NCI-H748 (cell line): ENCODE measurements around the gene POLR1B.
A peak's percentile ranks its signal among the peaks of the same experiment; 100 is the strongest.
"Not testable (repeated sequence)": the region's sequence is repeated elsewhere in the genome, so short reads cannot be mapped to it uniquely, and the experiment has no call there.

Experiments
- DNase-seq: peaks from one replicate; lab custom pipeline; 2025; ENCODE audit not compliant: unreplicated experiment; lab: John Stamatoyannopoulos, UW

POLR1B gene

GRCh38 chr2:112542123-112542983, at the start of gene POLR1B:
Gene POLR1B (plus strand): TSS chr2:112542465. CDS start chr2:112542495, 30 bp downstream.
- peak; percentile 85 for DNase-seq

GRCh38 chr2:112493048-112493447, 49.2 kb upstream of the POLR1B start:
- no peak for DNase-seq

DNA sequence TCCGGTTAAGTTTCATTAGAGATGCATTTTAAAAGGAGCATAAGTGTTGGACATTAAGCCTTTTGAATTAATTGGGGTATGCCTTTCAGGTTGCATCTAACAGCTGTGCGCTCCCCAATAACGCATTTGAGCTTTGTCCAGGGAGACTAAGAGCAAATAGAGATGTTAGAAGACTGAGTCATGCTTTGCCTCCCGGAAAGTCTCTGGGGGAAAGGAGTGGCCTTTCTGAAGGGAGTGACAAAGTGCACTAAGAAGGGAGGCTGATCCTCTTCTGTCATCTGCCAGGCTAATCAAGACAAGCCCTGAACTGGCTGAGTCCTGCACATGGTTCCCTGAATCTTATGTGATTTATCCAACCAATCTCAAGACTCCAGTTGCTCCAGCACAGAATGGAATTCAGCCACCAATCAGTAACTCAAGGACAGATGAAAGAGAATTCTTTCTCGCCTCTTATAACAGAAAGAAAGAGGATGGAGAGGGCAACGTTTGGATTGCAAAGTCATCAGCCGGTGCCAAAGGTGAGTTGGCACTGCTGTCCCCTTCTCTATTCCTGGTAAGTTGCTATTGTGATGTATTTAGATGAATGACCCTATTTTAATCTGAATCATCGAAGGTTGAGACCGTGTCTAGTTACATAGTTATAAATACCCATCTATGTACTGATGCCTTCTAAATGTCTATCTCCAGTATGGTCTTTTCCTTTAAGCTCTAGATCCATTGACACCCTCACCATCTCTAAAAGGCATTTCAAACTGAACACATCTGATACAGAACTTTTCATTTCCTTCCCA, 48.2 kb upstream of the POLR1B start:
- DNase-seq = no peak

DNA sequence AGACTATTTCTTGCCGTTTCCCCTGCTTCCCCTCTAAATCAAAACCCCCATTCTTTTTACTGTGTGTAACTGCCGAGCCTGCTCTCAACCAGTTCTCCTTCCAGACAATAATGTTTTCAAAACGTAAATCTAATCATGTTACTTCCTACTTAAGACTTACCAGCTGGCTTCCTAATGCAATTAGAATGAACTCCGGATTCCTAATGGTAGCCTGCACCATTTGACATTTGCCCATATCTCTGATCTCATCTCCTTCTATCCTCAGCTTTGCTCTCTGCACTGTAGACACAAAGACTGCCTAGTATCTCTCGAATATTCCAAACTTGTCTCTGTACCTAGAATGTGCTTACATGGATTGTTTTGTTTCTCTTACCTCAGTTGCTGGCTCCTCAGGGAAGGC, 47.4 kb upstream of the POLR1B start:
- DNase-seq = no peak

- DNase-seq = not testable (repeated sequence)
Measured at GRCh38 chr2:112495878-112496277, 46.4 kb upstream of the POLR1B start.

GRCh38 chr2:112500850-112501484, 41.3 kb upstream of the POLR1B start:
- DNase-seq = peak; percentile 43

- DNase-seq = not testable (repeated sequence)
Measured at GRCh38 chr2:112509239-112509998, 32.8 kb upstream of the POLR1B start.

DNA sequence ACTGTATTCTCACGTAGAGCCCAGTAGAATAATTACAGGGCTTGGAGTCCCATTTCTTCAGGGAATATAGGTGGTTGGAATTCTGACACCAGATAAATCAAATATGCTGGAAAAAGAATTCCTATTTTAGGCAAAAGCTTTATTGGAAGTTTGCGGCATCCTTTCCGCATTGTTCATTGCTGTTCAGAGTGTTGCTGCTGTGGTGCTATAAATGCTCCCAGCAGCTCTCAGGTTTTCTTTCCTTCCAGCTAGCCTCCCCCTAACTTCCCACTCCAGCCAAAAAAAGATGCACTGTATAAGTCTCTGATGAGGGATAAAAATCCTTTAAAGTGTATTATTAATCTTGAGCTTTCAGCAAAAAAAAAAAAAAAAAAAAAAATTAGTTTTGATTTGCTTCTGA, 25.5 kb upstream of the POLR1B start:
- DNase-seq = no peak

DNA sequence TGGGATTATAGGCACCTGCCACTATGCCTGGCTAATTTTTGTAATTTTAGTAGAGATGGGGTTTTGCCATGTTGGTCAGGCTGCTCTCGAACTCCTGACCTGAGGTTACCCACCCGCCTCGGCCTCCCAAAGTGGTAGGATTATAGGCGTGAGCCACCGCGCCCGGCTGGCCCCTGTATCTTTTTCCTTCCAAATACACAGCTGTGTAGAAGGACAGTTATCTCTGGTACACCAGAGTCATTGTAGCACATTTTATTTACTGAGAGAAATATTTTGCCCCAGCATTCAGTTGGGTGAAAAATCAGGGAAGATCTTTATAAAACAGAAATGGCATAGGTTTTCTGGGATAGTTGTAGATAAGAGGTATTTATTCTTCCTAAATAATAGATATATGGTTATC, 23.5 kb upstream of the POLR1B start:
- no peak for DNase-seq

DNA sequence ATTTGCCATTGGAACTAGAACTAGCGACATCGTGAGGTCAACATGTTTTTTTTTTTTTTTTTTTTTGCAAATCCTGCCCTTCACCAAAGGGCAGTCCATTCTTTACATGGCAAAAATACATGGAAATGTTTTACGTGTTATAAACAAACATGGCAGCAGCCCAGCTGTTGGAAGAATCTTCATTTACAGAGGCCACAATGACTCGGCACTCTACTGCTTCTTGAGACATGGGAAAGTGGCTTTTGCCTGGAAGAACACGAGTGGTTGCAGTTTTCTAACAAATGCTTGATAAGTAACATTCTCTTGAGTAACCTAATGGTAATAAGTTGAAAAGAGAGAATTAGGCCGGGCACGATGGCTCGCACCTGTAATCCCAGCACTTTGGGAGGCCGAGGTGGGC, 22.8 kb upstream of the POLR1B start:
- DNase-seq = no peak

GRCh38 chr2:112520234-112520783, 22.0 kb upstream of the POLR1B start:
- DNase-seq = no peak

- no peak for DNase-seq
Measured at GRCh38 chr2:112523291-112523777, 18.9 kb upstream of the POLR1B start.

DNA sequence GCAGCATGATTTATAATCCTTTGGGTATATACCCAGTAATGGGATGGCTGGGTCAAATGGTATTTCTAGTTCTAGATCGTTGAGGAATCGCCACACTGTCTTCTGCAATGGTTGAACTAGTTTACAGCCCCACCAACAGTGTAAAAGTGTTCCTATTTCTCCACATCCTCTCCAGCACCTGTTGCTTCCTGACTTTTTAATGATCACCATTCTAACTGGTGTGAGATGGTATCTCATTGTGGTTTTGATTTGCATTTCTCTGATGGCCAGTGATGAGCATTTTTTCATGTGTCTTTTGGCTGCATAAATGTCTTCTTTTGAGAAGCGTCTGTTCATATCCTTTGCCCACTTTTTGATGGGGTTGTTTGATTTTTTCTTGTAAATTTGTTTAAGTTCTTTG, 18.0 kb upstream of the POLR1B start:
- DNase-seq = not testable (repeated sequence)

DNA sequence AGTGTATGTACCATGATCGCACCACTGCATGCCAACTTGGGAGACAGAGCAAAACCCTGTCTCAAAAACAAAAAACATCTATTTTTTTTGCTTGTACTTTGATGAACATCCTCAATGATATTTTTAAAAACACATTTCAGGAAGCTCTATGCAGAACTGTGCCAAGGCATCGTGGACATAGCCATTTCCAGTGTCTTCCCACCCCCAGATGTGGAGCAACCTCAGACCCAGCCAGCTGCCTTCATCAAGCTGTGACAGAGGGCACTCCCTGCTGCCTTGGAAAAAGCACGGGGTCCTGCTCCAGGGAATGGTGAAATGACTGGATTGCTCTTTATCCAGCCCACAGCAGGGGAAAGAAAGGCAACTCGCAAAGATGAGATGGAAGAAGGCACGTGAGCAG, 13.7 kb upstream of the POLR1B start:
- no peak for DNase-seq

DNA sequence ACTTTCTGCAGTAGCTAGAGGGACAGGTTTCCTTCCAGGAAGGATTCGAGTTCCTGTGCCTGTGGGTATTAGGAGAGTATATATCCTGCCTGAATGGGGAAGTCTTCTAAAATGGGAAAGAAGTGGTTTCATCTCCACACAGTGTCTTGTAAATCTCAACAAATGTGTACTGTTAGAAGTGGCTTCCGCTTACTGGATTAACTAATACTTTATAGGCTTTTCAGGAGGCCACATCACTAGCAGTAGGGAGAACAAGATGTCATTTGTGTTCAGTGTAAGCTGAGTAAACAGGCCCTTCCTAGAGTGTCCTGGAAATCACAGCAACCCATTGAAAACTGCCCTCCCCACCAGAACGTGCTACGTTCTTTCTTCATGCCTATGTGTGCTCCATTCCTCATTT, 12.5 kb upstream of the POLR1B start:
- no peak for DNase-seq

DNA sequence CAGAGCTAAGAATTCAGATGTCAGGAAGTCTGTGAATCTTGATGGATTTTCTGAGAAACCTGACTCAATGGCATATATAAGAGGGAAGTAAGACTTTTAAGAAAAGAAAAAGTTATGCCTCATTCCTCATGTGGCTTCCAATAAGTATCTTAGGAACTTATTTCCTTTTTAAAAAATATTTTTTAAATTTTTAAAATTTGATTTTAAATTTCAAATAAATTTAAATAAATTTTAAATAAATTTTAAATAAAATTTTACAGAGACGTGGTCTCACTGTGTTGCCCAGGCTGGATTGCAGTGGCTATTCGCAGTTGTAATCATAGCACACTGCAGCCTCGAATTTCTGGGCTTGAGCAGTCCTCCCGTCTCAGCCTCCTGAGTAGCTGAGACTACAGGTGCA, 11.5 kb upstream of the POLR1B start:
- no peak for DNase-seq

DNA sequence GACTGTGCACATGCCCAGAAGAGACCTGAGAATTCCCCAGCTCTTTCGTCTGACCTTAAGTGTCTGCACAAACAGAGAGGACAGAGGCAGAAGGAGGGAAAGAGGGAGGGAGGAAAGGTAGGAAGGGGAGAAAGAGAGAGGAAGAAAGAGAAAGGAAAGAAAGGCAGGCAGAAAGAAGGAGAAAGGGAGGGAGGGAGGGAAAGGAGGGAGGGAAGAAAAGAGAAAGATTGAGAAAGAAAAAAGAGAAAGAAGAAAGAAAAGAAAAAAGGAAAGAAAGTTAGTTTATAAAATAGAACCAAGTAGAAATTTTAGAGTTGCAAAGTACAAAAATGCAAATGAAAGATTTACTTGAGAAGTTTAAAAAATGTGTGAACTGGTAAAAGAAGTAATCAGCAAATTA, 7.4 kb upstream of the POLR1B start:
- no peak for DNase-seq

DNA sequence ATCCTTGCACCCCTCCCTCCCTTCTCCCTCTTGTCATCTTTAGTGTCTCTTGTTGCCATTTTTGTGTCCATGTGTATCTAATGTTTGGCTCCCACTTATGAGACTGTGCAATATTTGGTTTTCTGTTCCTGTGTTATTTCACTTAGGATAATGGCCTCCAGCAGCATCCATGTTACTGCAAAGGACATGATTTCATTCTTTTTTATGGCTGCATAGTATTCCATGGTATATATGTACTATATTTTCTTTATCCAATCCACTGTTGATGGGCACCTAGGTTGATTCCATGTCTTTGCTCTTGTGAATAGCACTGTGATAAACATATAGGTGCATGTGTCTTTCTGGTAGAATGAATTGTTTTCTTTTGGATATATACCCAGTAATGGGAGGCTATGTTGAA, 5.6 kb upstream of the POLR1B start:
- not testable (repeated sequence) for DNase-seq

DNA sequence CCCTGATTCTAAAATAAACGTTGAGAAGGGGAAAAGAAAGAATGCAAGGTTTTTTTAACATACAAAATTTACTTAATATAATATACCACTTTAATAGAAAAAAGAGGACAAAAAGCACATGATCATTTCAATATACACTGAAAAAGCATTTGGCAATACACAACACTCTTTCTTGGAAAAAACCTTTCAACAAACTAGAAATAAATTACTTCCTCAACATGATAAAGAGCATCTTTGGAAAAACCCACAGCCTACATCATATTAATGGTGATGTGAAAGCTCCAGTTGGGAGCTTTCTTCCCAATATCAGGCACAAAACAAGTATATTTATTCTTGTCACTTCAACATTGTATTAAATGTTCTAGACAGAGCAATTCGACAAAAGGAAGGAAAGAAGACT, 3.0 kb upstream of the POLR1B start:
- no peak for DNase-seq

DNA sequence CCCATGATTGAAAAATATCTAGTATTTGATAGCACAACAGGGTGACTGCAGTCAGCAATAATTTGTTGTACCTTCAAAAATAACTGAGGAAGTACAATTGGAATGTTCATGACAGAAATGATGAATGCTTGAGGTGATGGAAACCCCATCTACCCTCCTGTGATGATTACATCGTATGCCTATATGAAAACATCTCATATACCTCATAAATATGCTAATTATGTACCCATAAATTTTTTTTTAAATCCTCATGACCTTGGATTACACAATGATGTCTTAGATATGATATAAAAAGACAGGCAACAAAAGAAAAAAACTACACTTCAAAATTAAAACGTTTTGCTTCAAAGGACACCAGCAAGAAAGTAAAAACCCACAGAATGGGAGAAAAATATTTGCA, 1.4 kb upstream of the POLR1B start:
- DNase-seq = no peak
